IPS-NIHi11 (cell line): Measurements from ENCODE around the gene TNFSF8.

ENCODE experiments used
- DNase-seq: peaks from one replicate; pipeline ENCODE4 v3.0.0; 2012; ENCODE audit warnings: mixed read lengths, low spot score

Gene TNFSF8

DNA sequence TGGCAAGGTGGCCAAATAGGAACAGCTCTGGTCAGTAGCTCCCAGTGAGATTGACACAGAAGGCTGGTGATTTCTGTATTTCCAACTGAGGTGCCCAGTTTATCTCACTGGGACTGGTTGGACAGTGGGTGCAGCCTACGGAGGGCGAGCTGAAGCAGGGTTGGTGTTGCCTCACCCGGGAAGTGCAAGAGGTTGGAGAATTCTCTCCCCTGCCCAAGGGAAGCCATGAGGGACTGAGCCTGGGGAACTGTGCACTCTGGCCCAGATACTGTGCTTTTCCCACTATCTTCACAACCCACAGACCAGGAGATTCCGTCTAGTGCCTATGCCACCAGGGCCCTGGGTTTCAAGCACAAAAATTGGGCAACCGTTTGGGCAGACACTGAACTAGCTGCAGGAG is 61.0 kb downstream of the TNFSF8 start:
- DNase-seq, result no peak

DNA sequence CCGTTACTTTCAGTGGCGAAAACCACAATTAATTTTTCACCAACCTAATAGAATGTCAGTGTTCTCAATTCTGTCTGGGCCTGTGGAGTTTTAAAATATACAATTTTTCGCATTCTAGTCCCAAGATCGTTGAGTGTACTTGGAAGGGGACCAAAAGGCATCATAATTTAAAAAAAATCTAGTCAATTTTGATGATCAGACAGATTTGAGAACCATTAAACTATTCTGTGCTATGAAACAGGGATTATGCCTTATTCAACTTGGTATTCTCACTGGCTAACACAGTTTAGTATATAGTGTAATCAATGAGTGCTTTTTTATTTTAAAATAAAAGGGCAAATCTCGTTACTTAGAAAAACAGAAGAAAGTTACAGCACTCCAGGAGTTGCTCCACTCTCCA is 63.1 kb downstream of the TNFSF8 start:
- no peak for DNase-seq

DNA sequence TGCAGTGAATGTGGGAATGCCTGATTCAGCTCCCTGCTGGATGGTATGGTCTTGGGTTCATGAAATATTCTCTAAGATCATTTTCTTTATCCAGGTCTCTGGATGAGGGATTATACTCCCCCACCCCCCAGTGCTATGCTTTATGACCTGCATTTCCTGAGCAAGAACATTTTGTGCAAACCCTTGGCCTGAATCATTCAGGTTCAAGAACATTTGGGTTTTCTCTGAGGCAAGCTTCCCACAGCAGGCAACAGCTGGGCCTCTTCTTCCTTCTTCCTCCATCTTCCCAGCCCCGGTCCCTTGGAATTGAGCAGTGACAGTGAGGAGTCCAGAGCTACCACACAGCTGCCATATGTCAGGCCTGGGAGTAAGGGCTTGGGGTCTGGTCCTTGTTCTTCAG is 65.9 kb downstream of the TNFSF8 start:
- no peak for DNase-seq

DNA sequence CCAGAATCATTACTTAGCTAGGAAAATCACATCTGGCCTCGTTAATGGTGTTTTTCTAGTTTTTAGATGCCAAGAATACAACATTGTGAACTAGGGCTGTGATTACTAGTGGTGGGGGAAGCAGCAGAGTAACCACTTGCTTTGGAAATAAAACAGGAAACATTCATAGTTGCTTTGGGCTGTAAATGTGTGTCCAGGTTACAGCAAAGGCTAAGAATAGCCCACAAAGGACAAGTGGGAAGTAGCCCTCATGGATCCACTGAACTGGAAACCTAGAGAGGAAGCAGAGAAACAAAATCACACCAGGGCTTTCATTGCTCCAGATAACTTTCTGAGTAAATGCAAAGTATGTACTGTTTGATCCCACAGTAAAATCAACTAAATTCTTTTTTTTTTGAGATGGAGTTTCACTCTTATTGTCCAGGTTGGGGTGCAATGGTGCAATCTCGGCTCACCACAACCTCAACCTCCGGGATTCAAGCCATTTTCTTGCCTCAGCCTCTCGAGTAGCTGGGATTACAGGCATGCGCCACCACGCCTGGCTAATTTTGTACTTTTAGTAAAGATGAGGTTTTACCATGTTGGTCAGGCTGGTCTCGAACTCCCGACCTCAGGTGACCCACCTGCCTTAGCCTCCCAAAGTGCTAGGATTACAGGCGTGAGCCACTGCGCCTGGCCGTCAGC is 68.3 kb downstream of the TNFSF8 start:
- DNase-seq, result no peak

DNA sequence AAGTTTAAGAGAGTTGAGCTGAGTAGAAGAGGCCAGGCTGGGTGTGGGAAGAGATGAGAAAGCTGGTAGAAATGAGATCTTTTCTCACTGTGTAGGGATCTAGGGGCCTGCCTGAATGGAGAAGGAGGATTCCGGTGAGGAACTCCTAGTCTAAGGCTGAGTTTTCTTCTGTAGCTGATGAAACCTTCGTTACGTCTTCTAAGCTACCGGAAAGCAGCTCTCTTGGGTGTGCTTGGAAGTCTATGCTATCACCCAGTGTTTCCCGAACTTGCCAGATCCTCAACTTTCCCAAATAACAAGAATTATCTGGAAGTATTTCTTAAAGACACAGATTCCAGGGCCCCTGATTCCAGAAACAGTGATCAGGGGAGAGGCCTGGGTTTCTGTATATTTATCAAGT is 69.1 kb downstream of the TNFSF8 start:
- no peak for DNase-seq

DNA sequence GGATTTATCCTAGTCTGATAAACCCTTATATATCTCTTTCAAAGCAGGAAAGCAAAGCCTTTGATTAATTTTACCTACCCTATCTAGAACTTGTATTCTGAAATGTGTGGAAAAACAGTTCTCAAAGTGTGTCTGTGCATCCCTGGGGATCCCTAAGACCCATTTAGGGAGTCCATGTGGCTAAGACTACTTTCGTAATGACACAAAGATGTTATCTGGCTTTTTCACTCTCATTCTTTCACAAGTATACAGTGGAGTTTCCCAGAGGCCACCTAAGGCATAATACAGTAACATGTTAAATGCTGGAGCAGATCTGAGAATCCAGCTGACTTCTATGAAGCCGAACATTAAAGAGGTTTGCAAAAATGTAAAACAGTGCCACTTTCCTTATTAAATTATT is 70.2 kb downstream of the TNFSF8 start:
- DNase-seq, result no peak

DNA sequence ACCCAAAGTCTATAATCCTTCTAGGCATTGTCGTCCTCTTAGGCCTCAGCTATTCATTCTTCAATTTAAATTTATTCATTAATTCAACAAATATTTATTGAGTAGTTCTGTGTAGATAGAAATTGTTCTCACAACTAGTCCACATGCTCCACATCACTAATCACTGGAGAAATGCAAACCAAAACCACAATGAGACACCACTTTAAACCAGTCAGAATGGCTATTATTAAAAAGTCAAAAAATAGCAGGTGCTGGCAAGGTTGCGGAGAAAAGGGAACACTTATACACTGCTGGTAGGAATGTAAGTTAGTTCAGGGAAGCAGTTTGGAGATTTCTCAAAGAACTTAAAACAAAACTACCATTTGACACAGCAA is 73.5 kb downstream of the TNFSF8 start:
- DNase-seq, result no peak

DNA sequence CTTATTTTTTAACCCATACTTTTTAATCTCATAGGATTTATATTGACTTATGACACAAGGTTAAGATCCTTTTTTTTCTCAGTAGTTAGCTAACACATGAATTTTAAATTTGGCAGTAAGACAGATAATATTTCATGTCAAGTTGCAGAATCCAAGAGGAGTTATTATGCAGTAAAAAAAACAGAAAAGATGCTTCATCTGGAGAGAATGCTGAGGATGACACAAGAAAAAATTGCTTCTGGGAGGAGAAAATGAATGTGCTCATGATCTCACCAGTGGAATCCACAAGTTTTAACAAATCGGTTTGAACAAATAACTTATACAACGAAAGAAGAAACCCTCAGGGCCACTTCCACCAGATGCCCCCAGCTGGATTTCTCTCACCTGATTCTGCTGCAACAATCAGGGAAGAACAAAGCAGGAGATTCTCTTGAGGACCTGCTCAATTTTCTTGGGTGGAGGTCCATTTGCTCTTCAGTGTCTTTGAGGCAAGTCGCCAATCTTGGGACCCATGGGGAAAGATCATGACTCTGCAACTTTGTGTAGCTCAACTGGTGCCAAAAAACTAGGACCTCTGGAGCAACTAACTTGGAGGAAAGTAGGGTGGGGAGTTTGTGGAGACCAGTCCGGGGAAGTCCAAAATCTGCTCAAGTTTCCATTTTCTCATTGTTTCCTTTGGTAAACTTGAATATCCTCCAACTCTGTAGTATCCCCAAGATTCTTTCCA is 74.0 kb downstream of the TNFSF8 start:
- no peak for DNase-seq

DNA sequence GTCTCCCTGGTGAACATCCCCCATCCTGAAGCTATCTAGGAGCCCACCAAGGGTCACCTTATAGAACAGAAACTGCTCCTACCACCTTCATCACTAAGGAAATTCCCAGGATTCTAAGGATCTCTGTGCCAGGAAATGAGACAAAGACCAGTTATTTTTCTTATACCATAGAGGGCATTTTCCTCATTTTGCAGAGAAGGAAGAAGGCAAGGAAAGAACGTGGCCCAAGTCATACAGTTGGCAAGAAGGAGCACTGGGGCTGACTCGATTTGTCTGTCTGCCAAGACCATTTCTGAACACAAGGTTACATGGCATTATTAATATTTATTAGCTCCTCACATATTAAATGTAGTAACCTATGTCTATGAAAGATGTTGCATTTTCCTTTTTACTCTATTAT is 74.9 kb downstream of the TNFSF8 start:
- DNase-seq, result no peak

DNA sequence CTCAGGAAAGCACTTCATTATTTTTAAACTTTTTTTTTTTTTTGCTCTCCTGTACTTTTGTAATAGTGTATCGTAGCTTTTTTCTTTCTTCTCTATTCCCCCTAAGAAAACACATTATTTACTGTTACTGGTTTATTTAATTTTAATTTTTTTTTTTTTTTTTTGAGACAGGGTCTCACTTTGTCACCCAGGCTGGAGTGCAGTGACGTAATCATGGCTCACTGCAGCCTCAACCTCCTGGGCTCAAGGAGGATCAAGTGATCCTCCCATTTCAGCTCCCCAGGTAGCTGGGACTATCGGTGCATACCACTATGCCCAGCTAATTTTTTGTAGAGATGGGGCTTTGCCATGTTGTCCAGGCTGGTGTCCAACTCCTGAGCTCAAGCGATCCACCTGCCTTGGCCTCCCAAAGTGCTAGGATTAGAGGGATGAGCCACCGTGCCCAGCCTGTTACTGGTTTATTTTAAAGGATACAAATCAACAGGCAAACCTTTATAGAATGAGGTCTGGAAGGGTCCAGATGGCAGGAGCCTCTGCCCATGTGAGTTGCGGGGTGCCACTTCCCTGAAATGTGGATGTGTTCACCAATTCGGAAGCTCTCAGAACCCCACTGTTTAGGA is 75.5 kb downstream of the TNFSF8 start:
- DNase-seq, result no peak

DNA sequence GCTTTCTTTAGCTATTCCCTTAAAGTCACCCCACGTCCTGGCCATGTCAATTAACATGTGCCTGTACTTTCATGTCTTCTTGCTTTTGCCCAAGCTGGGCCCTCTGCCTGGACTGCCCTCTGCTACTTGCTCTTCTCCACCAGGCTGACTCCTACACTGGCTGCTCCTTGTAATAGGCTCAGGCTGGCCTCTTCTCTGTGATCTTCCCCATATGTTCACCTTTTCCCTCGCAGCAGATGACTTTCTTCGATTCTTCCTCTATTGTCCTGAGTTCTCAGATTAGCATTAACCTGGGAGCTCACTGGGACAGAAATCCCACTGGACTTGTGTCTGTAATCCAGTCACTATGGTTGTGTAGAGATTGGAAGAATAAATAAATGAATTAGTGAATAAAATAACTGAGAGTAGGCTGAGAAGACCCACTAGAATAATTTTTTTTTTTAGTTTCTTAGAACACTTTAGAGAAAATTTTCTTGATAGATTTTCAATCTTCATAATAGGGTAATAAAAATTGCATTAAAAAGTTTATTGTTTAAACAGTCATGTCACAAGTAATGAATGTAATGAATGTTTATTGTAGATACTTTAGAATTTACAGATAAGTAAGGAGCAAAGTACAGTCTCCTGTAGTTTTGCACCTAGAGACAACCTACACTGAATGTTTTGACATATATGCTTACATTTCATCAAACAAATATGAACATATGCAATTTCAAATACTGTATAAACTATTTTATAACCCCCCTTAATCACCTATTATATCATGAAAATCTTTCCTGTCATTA is 77.1 kb downstream of the TNFSF8 start:
- no peak for DNase-seq

DNA sequence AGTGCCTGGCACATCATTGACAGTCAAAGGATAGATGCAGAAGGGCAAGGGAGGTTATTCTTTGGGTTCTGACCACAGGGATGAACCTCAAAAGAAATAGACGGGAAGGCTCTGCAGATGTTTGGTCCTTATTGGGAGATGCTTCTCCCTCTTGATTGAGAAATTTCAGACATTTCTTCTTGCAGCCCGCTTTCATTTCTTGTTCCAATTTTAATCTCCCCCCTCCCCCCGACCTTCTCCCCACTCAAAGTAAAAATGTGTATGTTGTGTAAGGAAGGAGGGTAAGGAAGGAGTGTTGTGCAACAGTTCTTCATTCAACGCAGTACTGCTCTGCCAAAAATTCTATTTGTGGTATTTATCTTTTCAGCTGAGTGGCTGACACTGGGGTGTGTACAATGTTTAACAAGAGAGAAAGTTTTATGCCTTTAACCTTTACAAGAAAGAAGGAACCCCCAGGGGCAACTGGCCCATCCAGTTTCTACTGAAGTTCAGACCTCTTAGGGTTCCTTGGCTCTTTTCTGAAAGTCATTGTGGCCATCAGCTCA is 78.3 kb downstream of the TNFSF8 start:
- no peak for DNase-seq

DNA sequence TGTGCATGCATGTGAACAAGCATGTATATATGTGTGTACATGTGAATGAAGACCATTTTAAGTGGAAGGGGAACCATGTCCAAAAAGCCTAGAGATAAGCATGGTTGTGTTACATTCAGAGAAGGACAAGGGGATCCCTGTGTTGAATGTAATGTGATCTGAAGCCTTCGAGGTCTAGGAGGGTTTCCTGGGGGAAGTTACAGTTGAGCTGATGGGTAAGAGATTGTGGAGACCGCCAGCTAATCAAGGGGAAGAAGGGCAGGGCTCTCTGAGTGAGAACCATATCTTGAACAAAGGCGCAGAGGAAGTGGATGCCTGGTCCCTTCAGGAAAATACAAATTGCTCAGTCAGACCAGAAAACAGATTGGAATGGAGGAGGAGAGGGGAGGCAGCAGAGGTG is 79.1 kb downstream of the TNFSF8 start:
- DNase-seq, result no peak
